ENCODE measurements around the gene B4GALT2.
A peak's percentile ranks its signal among the peaks of the same experiment; 100 is the strongest.

Gene B4GALT2

DNA sequence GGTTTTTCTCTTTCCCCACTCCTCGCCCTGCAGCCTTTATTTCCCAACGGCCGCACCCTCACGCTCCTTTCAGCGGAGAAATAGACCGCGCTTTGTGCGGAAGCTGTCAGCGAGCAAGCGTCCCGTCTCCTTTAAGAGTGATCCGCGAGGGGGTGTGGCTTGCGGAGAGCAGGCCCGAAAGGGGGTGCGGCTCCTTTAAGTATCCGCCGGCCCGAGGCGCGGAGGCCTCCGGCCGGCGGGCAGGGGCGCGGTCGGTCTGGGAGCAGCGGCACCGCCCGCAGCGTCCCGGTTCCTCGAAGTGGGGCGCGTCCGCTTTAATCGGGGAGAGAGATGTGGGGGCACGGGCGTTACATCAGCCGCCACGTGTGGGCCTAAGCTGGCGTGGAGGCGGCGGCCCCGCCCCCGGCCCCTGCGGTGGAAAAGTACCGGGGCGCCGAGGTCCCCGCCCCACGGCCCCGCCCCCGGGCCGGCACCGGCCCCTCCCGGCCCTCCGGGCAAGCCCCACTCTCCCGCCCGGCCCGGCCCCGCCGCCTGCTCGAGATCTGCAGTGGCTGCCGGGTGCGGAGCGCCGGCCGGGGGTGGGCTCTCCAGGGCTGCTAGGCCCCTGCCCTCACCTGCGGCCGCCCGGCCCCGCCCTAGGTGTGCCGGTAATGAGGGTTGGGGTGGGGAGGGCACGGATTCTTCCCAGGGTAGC, 51.0 kb downstream of the B4GALT2 start:
- peak; percentile 87 for DNase-seq (ENCODE audit: low spot score)
- Histone ChIP-seq H3K4me1 (ENCODE audit: control insufficient read depth in 2 of 2, insufficient read depth in 1 of 2, low read depth in 1 of 2, low read length in 2 of 2) (peaks cover 19 to 20% of the 10 kb centered on the region in 2 donors), H2BK120ac (ENCODE audit: low read depth, low read length) (peak overlapping the region; percentile 77), H3K4me2 (ENCODE audit: insufficient read depth, low read length, poor library complexity, severe bottlenecking) (peak overlapping the region; percentile 85), H3K79me1 (ENCODE audit: low read depth, low read length) (no peaks in the 10 kb centered on the region), H2AK5ac (ENCODE audit: low read depth, low read length) (peak overlapping the region; percentile 92), H2BK5ac (ENCODE audit: low read length) (peak overlapping the region; percentile 99), H4K8ac (ENCODE audit: low read depth, low read length) (no peak overlapping the region), H2BK15ac (ENCODE audit: low read length) (peak overlapping the region; percentile 92), H3K18ac (ENCODE audit: low read length) (peak overlapping the region; percentile 99), H3K4ac (ENCODE audit: low read length) (no peak overlapping the region), H3K9me3 (replicated peaks in 1 of 2; ENCODE audit: control insufficient read depth in 2 of 2, insufficient read depth in 1 of 2, low read depth in 1 of 2, low read length in 2 of 2) (no peaks in the 10 kb centered on the region), H4K91ac (ENCODE audit: low read depth, low read length, poor library complexity) (no peak overlapping the region), H3K27ac (replicated peaks; ENCODE audit: low read length) (peak overlapping the region; percentile 89), H3K4me3 (ENCODE audit: low read length in 2 of 2) (peak overlapping the region; percentile 48 to 98), H2BK12ac (ENCODE audit: low read length) (no peak overlapping the region), H2AFZ (ENCODE audit: low read length) (peak overlapping the region; percentile 83), H3K14ac (ENCODE audit: low read length) (peak overlapping the region; percentile 90), H3K27me3 (ENCODE audit: control insufficient read depth in 3 of 3, insufficient read depth in 3 of 3, low read depth in 1 of 3, low read length in 3 of 3) (peaks cover 0 to 23% (median 0%) of the 10 kb centered on the region in 3 experiments), H3K36me3 (replicated peaks in 1 of 2; ENCODE audit: control insufficient read depth in 2 of 2, insufficient read depth in 2 of 2, low read length in 2 of 2) (peaks cover 0 to 4% of the 10 kb centered on the region in 2 donors), H3K9ac (ENCODE audit: low read depth, low read length, poor library complexity) (peak overlapping the region; percentile 95), H3K23ac (ENCODE audit: low read depth, low read length, poor library complexity) (peak overlapping the region; percentile 95)
- WGBS, 2 donors (ENCODE audit: extremely low coverage in 2 of 2, insufficient read length in 2 of 2, insufficient replicate concordance in 1 of 2), result no CpG with 5 or more reads among the region's 75 CpGs

DNA sequence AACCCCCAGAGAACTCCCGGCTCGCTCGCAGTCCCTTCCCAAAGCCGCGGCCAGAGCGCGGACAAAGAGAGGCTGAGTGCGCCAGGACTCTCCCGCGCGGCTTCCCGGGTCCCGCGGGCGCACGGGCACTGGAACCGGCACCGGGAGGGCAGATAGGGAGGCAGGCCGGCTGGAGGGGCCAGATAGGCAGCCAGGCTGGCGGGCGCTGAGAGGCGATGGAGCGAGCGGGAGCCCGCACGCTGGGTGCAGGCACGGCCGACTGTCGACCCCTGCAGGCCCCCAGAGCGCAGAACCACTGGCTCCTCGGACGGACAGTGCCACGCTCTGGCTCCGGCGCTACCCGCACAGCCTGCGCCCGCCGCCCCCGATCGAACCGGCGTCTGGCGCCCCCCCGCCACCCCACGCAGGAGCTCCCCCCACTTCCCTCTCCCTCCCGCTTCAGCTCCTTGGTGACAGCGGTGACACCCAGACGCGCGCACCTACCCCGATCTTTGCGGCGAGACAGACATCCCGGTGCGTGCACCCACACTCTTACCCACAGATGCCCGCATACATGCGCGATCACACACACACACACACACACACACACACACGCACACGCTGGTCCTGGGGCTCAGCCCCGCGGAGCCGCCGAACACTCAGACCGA, 51.7 kb downstream of the B4GALT2 start:
- no CpG with 5 or more reads among the region's 66 CpGs for WGBS, 2 donors (ENCODE audit: extremely low coverage in 2 of 2, insufficient read length in 2 of 2, insufficient replicate concordance in 1 of 2)
- H2BK120ac ChIP-seq (ENCODE audit: low read depth, low read length), result peak overlapping the region; percentile 77
- H4K8ac ChIP-seq (ENCODE audit: low read depth, low read length), result no peak overlapping the region
- H3K27ac ChIP-seq (replicated peaks; ENCODE audit: low read length), result peak overlapping the region; percentile 76
- no peak overlapping the region for H4K91ac ChIP-seq (ENCODE audit: low read depth, low read length, poor library complexity)
- H3K9ac ChIP-seq (ENCODE audit: low read depth, low read length, poor library complexity), result peak overlapping the region; percentile 95
- peaks cover 19 to 20% of the 10 kb centered on the region in 2 donors for H3K4me1 ChIP-seq (ENCODE audit: control insufficient read depth in 2 of 2, insufficient read depth in 1 of 2, low read depth in 1 of 2, low read length in 2 of 2)
- H3K14ac ChIP-seq (ENCODE audit: low read length), result peak overlapping the region; percentile 90
- H2BK5ac ChIP-seq (ENCODE audit: low read length), result peak overlapping the region; percentile 99
- H3K9me3 ChIP-seq (replicated peaks in 1 of 2; ENCODE audit: control insufficient read depth in 2 of 2, insufficient read depth in 1 of 2, low read depth in 1 of 2, low read length in 2 of 2), result no peaks in the 10 kb centered on the region
- H3K27me3 ChIP-seq (ENCODE audit: control insufficient read depth in 3 of 3, insufficient read depth in 3 of 3, low read depth in 1 of 3, low read length in 3 of 3), result peaks cover 0 to 25% (median 0%) of the 10 kb centered on the region in 3 experiments
- H2BK12ac ChIP-seq (ENCODE audit: low read length), result no peak overlapping the region
- no peaks in the 10 kb centered on the region for H3K79me1 ChIP-seq (ENCODE audit: low read depth, low read length)
- peak overlapping the region; percentile 48 to 98 for H3K4me3 ChIP-seq (ENCODE audit: low read length in 2 of 2)
- H3K36me3 ChIP-seq (replicated peaks in 1 of 2; ENCODE audit: control insufficient read depth in 2 of 2, insufficient read depth in 2 of 2, low read length in 2 of 2), result peaks cover 0 to 3% of the 10 kb centered on the region in 2 donors
- peak overlapping the region; percentile 92 for H2AK5ac ChIP-seq (ENCODE audit: low read depth, low read length)
- H3K4ac ChIP-seq (ENCODE audit: low read length), result no peak overlapping the region
- peak overlapping the region; percentile 95 for H3K23ac ChIP-seq (ENCODE audit: low read depth, low read length, poor library complexity)
- peak overlapping the region; percentile 99 for H3K18ac ChIP-seq (ENCODE audit: low read length)
- peak; percentile 73 for DNase-seq (ENCODE audit: low spot score)
- H3K4me2 ChIP-seq (ENCODE audit: insufficient read depth, low read length, poor library complexity, severe bottlenecking), result peak overlapping the region; percentile 68
- peak overlapping the region; percentile 92 for H2BK15ac ChIP-seq (ENCODE audit: low read length)
- H2AFZ ChIP-seq (ENCODE audit: low read length), result peak overlapping the region; percentile 83

DNA sequence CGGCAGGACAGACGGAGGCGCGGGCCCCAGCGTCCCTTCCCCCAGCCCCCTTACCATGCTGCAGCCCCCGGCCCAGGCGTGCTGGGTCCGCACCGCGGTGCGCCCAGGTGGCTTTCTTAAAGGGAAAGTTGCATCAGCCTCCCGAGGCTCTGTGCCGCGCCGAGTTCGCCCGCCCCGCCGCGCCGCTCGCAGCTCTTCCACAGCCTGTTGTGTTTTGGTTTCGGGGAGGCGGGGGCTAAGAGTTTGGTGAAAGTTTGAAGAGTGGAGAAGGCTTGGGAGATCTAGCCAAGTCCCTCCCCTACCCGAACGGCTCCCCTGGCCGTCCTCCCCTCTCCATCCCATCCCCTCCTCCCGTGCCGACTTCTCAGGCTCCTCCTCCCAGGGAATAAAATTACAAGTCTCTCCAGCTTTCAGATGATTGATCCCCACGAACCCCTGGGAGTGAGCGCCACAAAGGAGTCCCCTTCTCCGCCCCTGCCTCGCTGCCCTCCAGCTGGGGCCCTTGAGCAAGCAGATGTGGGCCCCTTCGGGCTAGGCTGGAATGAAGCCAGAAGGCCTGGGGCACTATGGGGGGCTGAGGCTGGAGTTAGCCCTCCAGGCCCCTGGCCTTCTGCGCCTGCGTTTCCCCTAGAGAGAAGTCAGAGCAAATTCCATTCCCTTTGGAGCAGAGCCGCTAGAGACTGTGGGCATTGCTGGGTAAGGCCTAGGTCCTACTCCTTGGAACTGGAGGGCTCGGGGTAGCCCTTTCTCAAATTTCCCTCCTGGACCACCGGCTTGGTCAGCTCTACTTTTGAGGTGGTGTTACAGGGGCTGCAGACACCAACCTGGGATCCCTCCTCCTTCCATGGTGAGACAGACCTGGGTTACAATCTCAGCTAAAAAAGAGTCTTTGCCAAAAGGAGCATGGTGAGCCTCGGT, 52.5 kb downstream of the B4GALT2 start, which contains the start of gene SLC6A9:
TSS of gene SLC6A9 (minus strand) at position 211 of the 918 bp plus-strand sequence. CDS start 7,185 bp downstream, outside the sequence.
- Histone ChIP-seq H2BK15ac (ENCODE audit: low read length) (peak within 1 kb of the TSS; percentile 92), H4K91ac (ENCODE audit: low read depth, low read length, poor library complexity) (no peak within 1 kb of the TSS), H3K27me3 (ENCODE audit: control insufficient read depth in 3 of 3, insufficient read depth in 3 of 3, low read depth in 1 of 3, low read length in 3 of 3) (peaks cover 0 to 25% (median 0%) of the 10 kb centered on the region in 3 experiments), H3K4ac (ENCODE audit: low read length) (no peak within 1 kb of the TSS), H2AFZ (ENCODE audit: low read length) (peak within 1 kb of the TSS; percentile 83), H2BK12ac (ENCODE audit: low read length) (peak within 1 kb of the TSS; percentile 31), H3K23ac (ENCODE audit: low read depth, low read length, poor library complexity) (peak within 1 kb of the TSS; percentile 95), H2BK120ac (ENCODE audit: low read depth, low read length) (peak within 1 kb of the TSS; percentile 77), H2AK5ac (ENCODE audit: low read depth, low read length) (peak within 1 kb of the TSS; percentile 92), H3K36me3 (replicated peaks in 1 of 2; ENCODE audit: control insufficient read depth in 2 of 2, insufficient read depth in 2 of 2, low read length in 2 of 2) (peaks cover 0 to 3% of the 10 kb centered on the region in 2 donors), H3K14ac (ENCODE audit: low read length) (peak within 1 kb of the TSS; percentile 90), H4K8ac (ENCODE audit: low read depth, low read length) (no peak within 1 kb of the TSS), H3K79me1 (ENCODE audit: low read depth, low read length) (no peaks in the 10 kb centered on the region), H3K18ac (ENCODE audit: low read length) (peak within 1 kb of the TSS; percentile 99), H3K4me2 (ENCODE audit: insufficient read depth, low read length, poor library complexity, severe bottlenecking) (peak within 1 kb of the TSS; percentile 68), H3K9me3 (replicated peaks in 1 of 2; ENCODE audit: control insufficient read depth in 2 of 2, insufficient read depth in 1 of 2, low read depth in 1 of 2, low read length in 2 of 2) (no peaks in the 10 kb centered on the region), H3K4me3 (ENCODE audit: low read length in 2 of 2) (peak within 1 kb of the TSS; percentile 48 to 98), H2BK5ac (ENCODE audit: low read length) (peak within 1 kb of the TSS; percentile 99), H3K9ac (ENCODE audit: low read depth, low read length, poor library complexity) (peak within 1 kb of the TSS; percentile 95), H3K27ac (replicated peaks; ENCODE audit: low read length) (peak within 1 kb of the TSS; percentile 76), H3K4me1 (ENCODE audit: control insufficient read depth in 2 of 2, insufficient read depth in 1 of 2, low read depth in 1 of 2, low read length in 2 of 2) (peaks cover 20% of the 10 kb centered on the region in 2 donors)
- peak; percentile 66 for DNase-seq (ENCODE audit: low spot score)
- WGBS, 2 donors (ENCODE audit: extremely low coverage in 2 of 2, insufficient read length in 2 of 2, insufficient replicate concordance in 1 of 2), result no CpG with 5 or more reads among the region's 40 CpGs
